GM12878 (cell line): ENCODE measurements around the gene TDP1. TPM values are rescaled to one million over a fixed set of nuclear protein-coding genes. Genes with fewer than 3 reads are reported as not detected.

Experiments
- ATAC-seq: fragments of 200-7000 bp; cut with Tn5 transposase; 3 replicates; pipeline ENCODE4 v1.9.1; 2020; ENCODE audit warnings: mild to moderate bottlenecking, moderate library complexity
- BruUV-seq: library from RNA; stranded (reverse); fragments of 400-500 nt; replicated peaks from 2 replicates; lab custom pipeline; 2021; lab: Mats Ljungman, UMichigan
- CTCF ChIA-PET: fragments of 300-600 bp; sonication (Branson Sonifier 250); formaldehyde crosslinking; extraction: SDS; loops from one replicate; lab custom pipeline; 2021; ENCODE audit warnings: inconsistent platforms; lab: Yijun Ruan, JAX
- POLR2A ChIA-PET: fragments of 350-600 bp; formaldehyde crosslinking; extraction: SDS; loops from one replicate; lab custom pipeline; 2021; ENCODE audit warnings: inconsistent platforms; lab: Charles Lee
- RAD21 ChIA-PET: fragments of 300-600 bp; sonication (Branson Sonifier 250); formaldehyde crosslinking; loops from one replicate; lab custom pipeline; 2023; ENCODE audit warnings: antibody characterized with exemption; ENCODE audit not compliant: unreplicated experiment; lab: Charles Lee
- SMC1A ChIA-PET: fragments of 300-600 bp; sonication (Branson Sonifier 250); formaldehyde crosslinking; loops from one replicate; lab custom pipeline; 2023; ENCODE audit not compliant: unreplicated experiment, uncharacterized antibody; lab: Charles Lee
- DNase-seq: peaks from one replicate; pipeline ENCODE4 v3.0.0-alpha.2; 2011; ENCODE audit warnings: low read depth, low spot score
- FAIRE-seq: peaks from 3 replicates; lab custom pipeline; 2011; peaks lifted over from hg19 to GRCh38; lab: Jason Lieb, UNC
- H2AFZ ChIP-seq: 2 replicates; pipeline ENCODE4 v1.6.0; 2011; ENCODE audit warnings: low read depth, low read length, control low read depth; ENCODE audit not compliant: control insufficient read depth
- H3K27ac ChIP-seq: 2 replicates; pipeline ENCODE4 v1.5.1; 2011; ENCODE audit warnings: control low read depth; ENCODE audit not compliant: control insufficient read depth, insufficient read depth
- H3K27me3 ChIP-seq, 2 experiments: replicated peaks in 1 of 2; 2 replicates each; pipeline versions ENCODE4 v1.6.0 to v1.6.1; 2011; ENCODE audit warnings: low read length in 1 of 2; ENCODE audit not compliant: control insufficient read depth in 2 of 2, insufficient read depth in 2 of 2
- H3K36me3 ChIP-seq, 2 experiments: 2 replicates each; pipeline ENCODE4 v1.5.1; 2011; ENCODE audit warnings: low read length in 1 of 2; ENCODE audit not compliant: control insufficient read depth in 2 of 2, insufficient read depth in 2 of 2
- H3K4me1 ChIP-seq: 2 replicates; pipeline ENCODE4 v1.6.1; 2011; ENCODE audit warnings: mild to moderate bottlenecking, low read length, moderate library complexity, mixed read lengths; ENCODE audit not compliant: control insufficient read depth, insufficient read depth
- H3K4me2 ChIP-seq: 2 replicates; pipeline ENCODE4 v1.6.0; 2011; ENCODE audit warnings: control low read depth; ENCODE audit not compliant: control insufficient read depth, insufficient read depth
- H3K4me3 ChIP-seq: fragments of 200-600 bp; sonication (generic); 2 replicates; pipeline ENCODE4 v1.5.1; 2016
- H3K79me2 ChIP-seq: 2 replicates; pipeline ENCODE4 v1.6.0; 2011; ENCODE audit warnings: low read length; ENCODE audit not compliant: control insufficient read depth, insufficient read depth
- H3K9ac ChIP-seq: 2 replicates; pipeline ENCODE4 v1.8.0; 2011; ENCODE audit warnings: low read length, control low read depth, mixed read lengths; ENCODE audit not compliant: control insufficient read depth, insufficient read depth
- H3K9me3 ChIP-seq: replicated peaks from 3 replicates; pipeline ENCODE4 v1.5.1; 2011; ENCODE audit warnings: mild to moderate bottlenecking, low read length; ENCODE audit not compliant: control insufficient read depth, insufficient read depth
- H4K20me1 ChIP-seq: 2 replicates; pipeline ENCODE4 v1.6.0; 2011; ENCODE audit not compliant: control insufficient read depth, insufficient read depth
- BACH1 ChIP-seq: fragments of 450-650 bp; IDR thresholded peaks from 2 replicates; pipeline ENCODE4 v1.6.1; 2017; ENCODE audit warnings: mild to moderate bottlenecking, borderline replicate concordance
- BMI1 ChIP-seq: fragments of 450-650 bp; IDR thresholded peaks from 2 replicates; pipeline ENCODE4 v1.6.1; 2016; ENCODE audit warnings: mild to moderate bottlenecking, moderate library complexity, borderline replicate concordance
- CBFB ChIP-seq: IDR thresholded peaks from 2 replicates; pipeline ENCODE4 v1.6.1; 2016; ENCODE audit warnings: antibody characterized with exemption, low read depth
- CHD2 ChIP-seq: IDR thresholded peaks from 2 replicates; pipeline ENCODE4 v1.6.1; 2011; ENCODE audit warnings: low read depth, low read length, improper control_type of control experiment, borderline replicate concordance
- EP300 ChIP-seq, 2 experiments: fragments of 150-350 bp in 1 of 2; IDR thresholded peaks; 2 replicates each; pipeline ENCODE4 v1.6.1; 2011 to 2012; ENCODE audit warnings: low read depth in 2 of 2, low read length in 2 of 2, borderline replicate concordance in 1 of 2, improper control_type of control experiment in 1 of 2, inconsistent platforms in 1 of 2; ENCODE audit not compliant: control insufficient read depth in 1 of 2
- IRF4 ChIP-seq: IDR thresholded peaks from 2 replicates; pipeline ENCODE4 v1.6.1; 2011; ENCODE audit warnings: low read depth, low read length
- MAX ChIP-seq: IDR thresholded peaks from 2 replicates; pipeline ENCODE4 v1.6.1; 2012; ENCODE audit warnings: low read depth, low read length, improper control_type of control experiment
- NFYA ChIP-seq: IDR thresholded peaks from 2 replicates; pipeline ENCODE4 v1.6.1; 2011; ENCODE audit warnings: low read depth, mild to moderate bottlenecking, low read length, improper control_type of control experiment, borderline replicate concordance
- NR2C1 ChIP-seq: fragments of 450-650 bp; IDR thresholded peaks from 2 replicates; pipeline ENCODE4 v1.6.1; 2017; ENCODE audit warnings: antibody characterized with exemption, mild to moderate bottlenecking, moderate library complexity
- RELB ChIP-seq: fragments of 450-650 bp; IDR thresholded peaks from 2 replicates; pipeline ENCODE4 v1.6.1; 2017; ENCODE audit warnings: low read depth, mild to moderate bottlenecking, moderate library complexity
- SPI1 ChIP-seq: IDR thresholded peaks from 2 replicates; pipeline ENCODE4 v1.6.1; 2011; ENCODE audit warnings: low read depth, mild to moderate bottlenecking, low read length, moderate library complexity, borderline replicate concordance; ENCODE audit not compliant: insufficient read depth
- TBL1XR1 ChIP-seq: IDR thresholded peaks from 2 replicates; pipeline ENCODE4 v1.6.1; 2012; ENCODE audit warnings: low read depth, low read length, improper control_type of control experiment
- WGBS: methylation state at CpG from one replicate; pipeline ENCODE4 v1.1.6; 2016; ENCODE audit warnings: low lambda C conversion rate; ENCODE audit not compliant: insufficient replicate concordance, insufficient coverage; ENCODE audit errors: missing lambda C conversion rate; 5-methylcytosine and 5-hydroxymethylcytosine counted together
- in situ Hi-C: fragments of 300-500 bp; cut with MboI; formaldehyde crosslinking; loops from 9 replicates; pipeline ENCODE4 v1.14.3; 2018; ENCODE audit warnings: mixed read lengths
- intact Hi-C: fragments of 100-400 bp; cut with micrococcal nuclease; formaldehyde crosslinking; loops from one replicate; pipeline ENCODE4 v1.14.2; 2022; ENCODE audit not compliant: unreplicated experiment
- polyA plus RNA-seq, 11 experiments: library from polyadenylated mRNA; depleted of rRNA in 4 of 11; unstranded in 6 of 11; stranded (reverse) in 5 of 11; fragments of >200 nt; fragmentation: Nextera tagmentation in 4 of 11; fragmentation: Illumina TruSeq in 1 of 11; extraction: Ambion mirVana in 4 of 11; extraction: Trizol in 1 of 11; gene quantifications; 1 replicate in 1 of 11; 2 replicates in 10 of 11; pipeline versions ENCODE4 v1.2.1 to v1.2.3, GENCODE V29; 2011 to 2016; ENCODE audit warnings: inconsistent platforms in 2 of 11, missing spikeins in 2 of 11, low read depth in 1 of 11
- total RNA-seq, 4 experiments: library from RNA; depleted of rRNA in 3 of 4; stranded (reverse); fragments of >200 nt in 3 of 4; fragmentation: Illumina TruSeq in 1 of 4; extraction: Trizol in 1 of 4; gene quantifications; 2 replicates each; pipeline versions ENCODE4 v1.2.1 to v1.2.3, GENCODE V29; 2013 to 2021
- TF ChIP-seq, protein P1 (sequence below): IDR thresholded peaks from 2 replicates; pipeline ENCODE4 v1.6.1; 2012; ENCODE audit warnings: low read length, inconsistent platforms
- TF ChIP-seq, protein P2 (sequence below): IDR thresholded peaks from 2 replicates; pipeline ENCODE4 v1.6.1; 2011; ENCODE audit warnings: mild to moderate bottlenecking, low read depth, low read length, moderate library complexity; ENCODE audit not compliant: insufficient replicate concordance

TDP1 gene
- total and polyA plus RNA-seq, 10 of the 15 experiments (the other 5 are each of a cell fraction or from before 2014, with no cell fraction given) = 40.2 to 60.4 (median 54.1) TPM

DNA sequence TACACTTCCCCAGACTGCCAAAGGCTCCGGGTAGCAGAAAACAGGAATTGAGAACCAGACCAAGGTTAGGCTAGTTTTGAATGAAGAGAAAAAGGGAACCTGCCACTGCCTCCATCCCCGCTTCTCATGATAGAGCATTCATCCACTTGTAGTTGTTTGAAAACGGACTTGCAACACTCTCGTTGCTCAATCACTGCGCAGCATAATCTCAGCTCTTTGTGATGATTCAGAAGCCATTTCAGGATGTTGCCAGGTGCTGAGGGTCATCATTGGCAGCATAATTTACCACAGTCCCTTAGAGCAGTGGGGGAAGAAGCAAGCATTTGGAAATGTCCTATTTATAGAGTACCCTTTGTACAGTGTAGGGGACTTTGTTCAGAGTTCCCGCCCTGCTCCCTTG is 131.7 kb downstream of the TDP1 start:
- H3K79me2 ChIP-seq = no peaks in the 10 kb centered on the region
- FAIRE-seq (peak; percentile 31), ATAC-seq (peak; percentile 48; the same call in 2 of the 3 replicates), DNase-seq (no peak)
- in situ Hi-C loops (no loop called here), intact Hi-C loops (no loop called here)
- no peak overlapping the region for H3K27ac ChIP-seq
- H3K9ac ChIP-seq = no peak overlapping the region
- POLR2A ChIA-PET = no interaction called here
- H3K4me1 ChIP-seq = no peaks in the 10 kb centered on the region
- 0 out of 2 replicates have a peak overlapping the region, but pooled peaks have one; percentile 14 for H3K4me2 ChIP-seq
- 36% methylated on average over 6 of the region's 6 CpGs for WGBS
- TF ChIP-seq BMI1 (no peak), EP300 (IDR thresholded peaks at IDR 0.05; ENCODE audit: borderline replicate concordance in 1 of 2, control insufficient read depth in 1 of 2, low read depth in 2 of 2, low read length in 2 of 2) (no peak), TBL1XR1 (no peak), CHD2 (no peak), SPI1 (peak; percentile 65; the same call in 1 of the 2 replicates), NFYA (no peak)
- CTCF ChIA-PET = no interaction called here
- no peaks in the 10 kb centered on the region; a peak in 1 of 4 replicates for H3K27me3 ChIP-seq
- RAD21 ChIA-PET = no interaction called here
- no peaks in the 10 kb centered on the region for H4K20me1 ChIP-seq
- no peaks in the 10 kb centered on the region for H3K36me3 ChIP-seq
- no peak overlapping the region for H2AFZ ChIP-seq
- H3K4me3 ChIP-seq = no peak overlapping the region
- BruUV-seq = no TSS peak
- SMC1A ChIA-PET = no interaction called here
- no peaks in the 10 kb centered on the region; the same call in 2 of the 3 replicates for H3K9me3 ChIP-seq

GRCh38 chr14:90088176-90088575 is 132.4 kb downstream of the TDP1 start:
- no peak for FAIRE-seq
- intact Hi-C loops = no loop called here
- WGBS = 29% methylated on average over 2 of the region's 2 CpGs
- Histone ChIP-seq H4K20me1 (no peaks in the 10 kb centered on the region), H2AFZ (no peak overlapping the region), H3K79me2 (no peaks in the 10 kb centered on the region), H3K4me2 (no peak overlapping the region), H3K36me3 (no peaks in the 10 kb centered on the region), H3K4me3 (no peak overlapping the region), H3K9me3 (no peaks in the 10 kb centered on the region; the same call in 2 of the 3 replicates), H3K9ac (no peak overlapping the region), H3K4me1 (no peaks in the 10 kb centered on the region), H3K27me3 (no peaks in the 10 kb centered on the region; a peak in 1 of 4 replicates), H3K27ac (no peak overlapping the region)
- no peak for DNase-seq
- POLR2A ChIA-PET = no interaction called here
- RAD21 ChIA-PET = no interaction called here
- ATAC-seq = no peak
- in situ Hi-C loops = no loop called here
- BruUV-seq = no TSS peak
- SMC1A ChIA-PET = no interaction called here
- CTCF ChIA-PET = no interaction called here
- TF ChIP-seq, protein P1, sequence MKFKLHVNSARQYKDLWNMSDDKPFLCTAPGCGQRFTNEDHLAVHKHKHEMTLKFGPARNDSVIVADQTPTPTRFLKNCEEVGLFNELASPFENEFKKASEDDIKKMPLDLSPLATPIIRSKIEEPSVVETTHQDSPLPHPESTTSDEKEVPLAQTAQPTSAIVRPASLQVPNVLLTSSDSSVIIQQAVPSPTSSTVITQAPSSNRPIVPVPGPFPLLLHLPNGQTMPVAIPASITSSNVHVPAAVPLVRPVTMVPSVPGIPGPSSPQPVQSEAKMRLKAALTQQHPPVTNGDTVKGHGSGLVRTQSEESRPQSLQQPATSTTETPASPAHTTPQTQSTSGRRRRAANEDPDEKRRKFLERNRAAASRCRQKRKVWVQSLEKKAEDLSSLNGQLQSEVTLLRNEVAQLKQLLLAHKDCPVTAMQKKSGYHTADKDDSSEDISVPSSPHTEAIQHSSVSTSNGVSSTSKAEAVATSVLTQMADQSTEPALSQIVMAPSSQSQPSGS = no peak
- no peak for TF ChIP-seq NR2C1
- no peak for TF ChIP-seq IRF4
- TF ChIP-seq, protein P2, sequence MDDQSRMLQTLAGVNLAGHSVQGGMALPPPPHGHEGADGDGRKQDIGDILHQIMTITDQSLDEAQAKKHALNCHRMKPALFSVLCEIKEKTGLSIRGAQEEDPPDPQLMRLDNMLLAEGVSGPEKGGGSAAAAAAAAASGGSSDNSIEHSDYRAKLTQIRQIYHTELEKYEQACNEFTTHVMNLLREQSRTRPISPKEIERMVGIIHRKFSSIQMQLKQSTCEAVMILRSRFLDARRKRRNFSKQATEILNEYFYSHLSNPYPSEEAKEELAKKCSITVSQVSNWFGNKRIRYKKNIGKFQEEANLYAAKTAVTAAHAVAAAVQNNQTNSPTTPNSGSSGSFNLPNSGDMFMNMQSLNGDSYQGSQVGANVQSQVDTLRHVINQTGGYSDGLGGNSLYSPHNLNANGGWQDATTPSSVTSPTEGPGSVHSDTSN = no peak
- TF ChIP-seq CBFB = no peak
- no peak for TF ChIP-seq BACH1
- TF ChIP-seq RELB = no peak
- TF ChIP-seq MAX = no peak
